Measurements from ENCODE around the gene CYP3A5. TPM values are rescaled to one million over a fixed set of nuclear protein-coding genes. Genes with fewer than 3 reads are reported as not detected.

Gene CYP3A5
- total and polyA plus RNA-seq, 2 of the 13 experiments (the other 11 are each of a cell fraction or from before 2014, with no cell fraction given), result 5.7 to 9.3 TPM

- TF ChIP-seq HIVEP1 (CRISPR knock-in tag; IDR thresholded peaks at IDR 0.05), result no peak
- TF ChIP-seq HMG20A (CRISPR knock-in tag; IDR thresholded peaks at IDR 0.05; ENCODE audit: borderline replicate concordance), result peak; percentile 59; the same call in 1 of the 2 replicates
- peak; percentile 61 for TF ChIP-seq HNF4G (IDR thresholded peaks at IDR 0.05; ENCODE audit: borderline replicate concordance, low read depth, low read length)
- TF ChIP-seq HNF4G (CRISPR knock-in tag; IDR thresholded peaks at IDR 0.05; ENCODE audit: borderline replicate concordance, low read depth), result no peak
- TF ChIP-seq TERF1 (CRISPR knock-in tag; IDR thresholded peaks at IDR 0.05), result no peak
- no peak for TF ChIP-seq AFF4 (CRISPR knock-in tag; IDR thresholded peaks at IDR 0.05)
- TF ChIP-seq ZNF510 (CRISPR knock-in tag; IDR thresholded peaks at IDR 0.05; ENCODE audit: low read depth), result no peak
- peak; percentile 19 for TF ChIP-seq AGO2 (optimal IDR thresholded peaks at IDR 0.05; ENCODE audit: low read depth, low read length)
- no peak for TF ChIP-seq ZNF280B (CRISPR knock-in tag; IDR thresholded peaks at IDR 0.05; ENCODE audit: borderline replicate concordance)
- TF ChIP-seq ZNF512B (CRISPR knock-in tag; IDR thresholded peaks at IDR 0.05; ENCODE audit: borderline replicate concordance), result no peak
- no peak for TF ChIP-seq NR2F1 (CRISPR knock-in tag; IDR thresholded peaks at IDR 0.05)
- no peak for TF ChIP-seq CCAR2 (optimal IDR thresholded peaks at IDR 0.05; ENCODE audit: low read depth, low read length)
- TF ChIP-seq KLF15 (CRISPR knock-in tag; IDR thresholded peaks at IDR 0.05; ENCODE audit: borderline replicate concordance), result no peak
- no peak for TF ChIP-seq PHB2 (IDR thresholded peaks at IDR 0.05; ENCODE audit: partially characterized antibody)
- no peak; the same call in none of the 2 replicates for TF ChIP-seq ZBTB25 (CRISPR knock-in tag; IDR thresholded peaks at IDR 0.05)
Measured at GRCh38 chr7:99694201-99694911, 14.6 kb upstream of the CYP3A5 start (continued).

Data from HepG2 (cell line).